Measurements from ENCODE around the gene FOXP3.
A peak's percentile ranks its signal among the peaks of the same experiment; 100 is the strongest.

The FOXP3 gene

GRCh38 chrX:49287665-49288064, 23.2 kb upstream of the FOXP3 start:
- no peaks in the 10 kb centered on the region for H3K4me1 ChIP-seq (ENCODE audit: insufficient read depth, low read length)
- no peaks in the 10 kb centered on the region for H3K9me3 ChIP-seq (ENCODE audit: low read length)

GRCh38 chrX:49286581-49286980, 22.1 kb upstream of the FOXP3 start:
- no peaks in the 10 kb centered on the region for H3K4me1 ChIP-seq (ENCODE audit: insufficient read depth, low read length)
- H3K36me3 ChIP-seq (ENCODE audit: insufficient read depth, low read length) = no peaks in the 10 kb centered on the region
- H2AFZ ChIP-seq (ENCODE audit: low read depth, low read length) = no peak overlapping the region
- no peaks in the 10 kb centered on the region for H3K9me3 ChIP-seq (ENCODE audit: low read length)
- no peak overlapping the region for H3K4me3 ChIP-seq (ENCODE audit: low read length)
- no peaks in the 10 kb centered on the region for H3K27me3 ChIP-seq (ENCODE audit: insufficient read depth, low read length)

More at GRCh38 chrX:49287665-49288064, 23.2 kb upstream of the FOXP3 start:
- Histone ChIP-seq H3K4me3 (ENCODE audit: low read length) (no peak overlapping the region), H3K36me3 (ENCODE audit: insufficient read depth, low read length) (no peaks in the 10 kb centered on the region), H2AFZ (ENCODE audit: low read depth, low read length) (no peak overlapping the region), H3K27me3 (ENCODE audit: insufficient read depth, low read length) (no peaks in the 10 kb centered on the region)

- Histone ChIP-seq H3K27me3 (ENCODE audit: insufficient read depth, low read length) (no peaks in the 10 kb centered on the region), H3K36me3 (ENCODE audit: insufficient read depth, low read length) (no peaks in the 10 kb centered on the region), H3K9me3 (ENCODE audit: low read length) (no peaks in the 10 kb centered on the region), H2AFZ (ENCODE audit: low read depth, low read length) (no peak overlapping the region), H3K4me1 (ENCODE audit: insufficient read depth, low read length) (no peaks in the 10 kb centered on the region), H3K4me3 (ENCODE audit: low read length) (no peak overlapping the region)
Measured at GRCh38 chrX:49286136-49286535, 21.6 kb upstream of the FOXP3 start.

- Histone ChIP-seq H3K27me3 (ENCODE audit: insufficient read depth, low read length) (no peaks in the 10 kb centered on the region), H3K9me3 (ENCODE audit: low read length) (no peaks in the 10 kb centered on the region), H2AFZ (ENCODE audit: low read depth, low read length) (no peak overlapping the region), H3K4me1 (ENCODE audit: insufficient read depth, low read length) (no peaks in the 10 kb centered on the region), H3K36me3 (ENCODE audit: insufficient read depth, low read length) (no peaks in the 10 kb centered on the region), H3K4me3 (ENCODE audit: low read length) (no peak overlapping the region)
Measured at GRCh38 chrX:49284212-49284611, 19.7 kb upstream of the FOXP3 start.

DNA sequence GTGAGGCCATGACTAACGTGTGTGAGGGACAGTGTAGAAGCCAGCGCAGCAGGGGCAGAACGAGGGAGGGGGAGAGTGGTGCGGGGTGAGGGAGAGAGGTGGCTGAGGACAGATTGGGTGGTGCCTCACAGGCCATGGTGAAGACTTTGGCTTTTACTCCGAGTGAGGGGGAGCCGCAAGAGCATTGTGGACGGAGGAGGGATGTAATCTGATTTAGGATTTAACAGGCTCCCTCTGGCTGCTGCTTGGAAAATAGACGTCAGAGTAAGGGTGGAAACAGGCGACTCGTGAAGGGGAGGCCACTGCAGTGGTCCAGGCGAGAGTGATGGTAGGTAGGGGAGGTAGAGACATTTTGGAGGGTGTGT, 18.1 kb upstream of the FOXP3 start:
- no peak overlapping the region for H2AFZ ChIP-seq (ENCODE audit: low read depth, low read length)
- no peaks in the 10 kb centered on the region for H3K36me3 ChIP-seq (ENCODE audit: insufficient read depth, low read length)
- H3K4me3 ChIP-seq (ENCODE audit: low read length) = no peak overlapping the region
- no peaks in the 10 kb centered on the region for H3K9me3 ChIP-seq (ENCODE audit: low read length)
- no peaks in the 10 kb centered on the region for H3K27me3 ChIP-seq (ENCODE audit: insufficient read depth, low read length)
- H3K4me1 ChIP-seq (ENCODE audit: insufficient read depth, low read length) = no peaks in the 10 kb centered on the region

DNA sequence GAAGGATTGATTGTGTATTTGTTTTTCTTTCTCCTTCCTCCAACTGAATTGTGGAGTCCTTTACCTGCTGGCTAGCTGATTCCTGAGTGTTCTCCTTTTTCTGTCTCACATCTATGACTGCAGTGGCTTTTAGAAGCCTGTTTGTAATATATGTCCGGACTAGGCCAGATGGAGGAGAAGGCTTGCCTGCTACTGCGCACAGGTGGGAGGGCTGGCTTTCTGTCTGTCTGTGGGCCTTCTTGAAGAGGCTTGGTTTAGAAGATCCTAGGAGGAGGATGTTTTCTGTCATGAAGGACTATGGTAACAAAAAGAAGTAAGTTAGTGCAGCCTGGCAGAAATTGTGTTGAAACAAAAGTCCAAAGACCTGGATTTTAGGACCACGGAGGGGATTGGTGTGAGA, 13.6 kb upstream of the FOXP3 start:
- no peak overlapping the region for H2AFZ ChIP-seq (ENCODE audit: low read depth, low read length)
- no peaks in the 10 kb centered on the region for H3K9me3 ChIP-seq (ENCODE audit: low read length)
- no peaks in the 10 kb centered on the region for H3K36me3 ChIP-seq (ENCODE audit: insufficient read depth, low read length)
- no peaks in the 10 kb centered on the region for H3K4me1 ChIP-seq (ENCODE audit: insufficient read depth, low read length)
- no peak overlapping the region for H3K4me3 ChIP-seq (ENCODE audit: low read length)
- no peaks in the 10 kb centered on the region for H3K27me3 ChIP-seq (ENCODE audit: insufficient read depth, low read length)

GRCh38 chrX:49277535-49277830, 13.0 kb upstream of the FOXP3 start:
- Histone ChIP-seq H3K4me3 (ENCODE audit: low read length) (no peak overlapping the region), H3K27me3 (ENCODE audit: insufficient read depth, low read length) (no peaks in the 10 kb centered on the region), H2AFZ (ENCODE audit: low read depth, low read length) (no peak overlapping the region), H3K36me3 (ENCODE audit: insufficient read depth, low read length) (no peaks in the 10 kb centered on the region), H3K9me3 (ENCODE audit: low read length) (no peaks in the 10 kb centered on the region), H3K4me1 (ENCODE audit: insufficient read depth, low read length) (no peaks in the 10 kb centered on the region)

DNA sequence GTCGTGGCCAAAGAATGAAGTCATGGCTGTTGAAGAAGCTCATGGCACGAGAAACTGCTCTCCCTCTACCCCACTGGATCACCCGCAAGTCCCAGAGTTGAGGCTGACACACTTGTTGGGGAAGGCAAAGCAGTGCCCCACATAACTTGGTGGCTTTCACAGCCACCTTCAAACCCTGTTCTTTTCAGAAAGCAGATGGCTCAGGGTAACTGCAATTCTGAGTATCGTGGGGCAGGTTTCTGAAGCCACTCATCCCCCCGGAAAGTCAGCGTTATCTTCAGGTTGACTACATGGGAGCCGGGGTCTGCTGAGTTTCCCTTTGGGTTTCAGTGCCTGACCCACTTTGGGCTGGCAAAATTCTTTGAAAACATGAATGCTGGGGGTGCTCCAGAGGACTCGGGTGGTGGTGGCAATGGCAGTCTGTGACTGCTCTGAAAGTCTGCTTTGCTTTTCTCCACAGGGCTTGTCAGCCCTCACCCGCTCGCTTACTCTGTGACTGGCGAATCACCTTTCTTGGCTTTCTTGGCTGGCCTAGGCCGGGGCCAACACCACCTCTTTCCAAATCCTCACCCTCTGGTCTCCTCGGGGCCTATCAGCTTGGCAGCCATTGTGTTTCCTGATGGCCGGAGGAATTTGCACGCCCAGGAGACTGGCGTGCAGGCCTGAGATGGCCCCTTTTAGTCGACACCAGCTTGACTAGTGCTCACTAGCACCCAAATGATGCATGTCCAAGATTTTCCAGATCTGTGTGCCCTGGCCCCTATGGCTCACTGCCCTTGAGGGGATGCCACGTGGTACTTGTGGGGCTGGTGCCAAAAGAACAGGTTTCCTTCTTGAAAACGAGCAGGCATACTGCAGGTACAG, 12.4 kb upstream of the FOXP3 start:
- Histone ChIP-seq H2AFZ (ENCODE audit: low read depth, low read length) (no peak overlapping the region), H3K4me1 (ENCODE audit: insufficient read depth, low read length) (no peaks in the 10 kb centered on the region), H3K4me3 (ENCODE audit: low read length) (no peak overlapping the region), H3K36me3 (ENCODE audit: insufficient read depth, low read length) (no peaks in the 10 kb centered on the region), H3K9me3 (ENCODE audit: low read length) (no peaks in the 10 kb centered on the region), H3K27me3 (ENCODE audit: insufficient read depth, low read length) (no peaks in the 10 kb centered on the region)

GRCh38 chrX:49276207-49276606, 11.7 kb upstream of the FOXP3 start:
- no peaks in the 10 kb centered on the region for H3K27me3 ChIP-seq (ENCODE audit: insufficient read depth, low read length)
- H3K4me3 ChIP-seq (ENCODE audit: low read length) = no peak overlapping the region
- no peak overlapping the region for H2AFZ ChIP-seq (ENCODE audit: low read depth, low read length)
- no peaks in the 10 kb centered on the region for H3K9me3 ChIP-seq (ENCODE audit: low read length)
- H3K36me3 ChIP-seq (ENCODE audit: insufficient read depth, low read length) = no peaks in the 10 kb centered on the region
- peaks cover 3% of the 10 kb centered on the region for H3K4me1 ChIP-seq (ENCODE audit: insufficient read depth, low read length)

DNA sequence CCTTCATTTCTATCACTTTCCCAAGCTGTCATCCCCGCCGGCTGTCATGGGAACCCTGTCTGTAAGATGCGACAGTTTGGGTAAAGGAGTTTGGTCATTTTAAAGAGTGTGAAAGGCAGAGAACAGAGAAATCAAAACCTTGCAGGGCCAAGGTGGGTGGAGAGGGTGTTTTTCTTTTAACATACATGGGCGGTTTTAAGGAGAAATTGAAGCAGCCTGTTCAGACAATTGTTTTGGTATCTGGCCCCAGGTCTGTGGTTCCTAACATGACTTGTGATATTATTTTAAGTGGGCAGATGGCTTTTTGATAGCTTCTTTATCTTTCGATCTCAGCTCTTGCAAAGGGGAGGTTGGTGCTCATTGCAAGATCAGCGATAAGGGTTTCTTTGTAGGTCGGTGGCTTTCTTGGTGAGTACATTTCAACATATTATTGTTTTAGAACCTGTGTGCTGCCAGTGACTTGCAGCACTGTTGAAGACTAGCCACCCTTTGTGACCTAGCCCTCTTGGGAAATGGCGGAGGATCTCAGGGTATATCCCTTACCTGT, 8.7 kb upstream of the FOXP3 start:
- no peaks in the 10 kb centered on the region for H3K27me3 ChIP-seq (ENCODE audit: insufficient read depth, low read length)
- no peaks in the 10 kb centered on the region for H3K9me3 ChIP-seq (ENCODE audit: low read length)
- H3K36me3 ChIP-seq (ENCODE audit: insufficient read depth, low read length) = no peaks in the 10 kb centered on the region
- H3K4me3 ChIP-seq (ENCODE audit: low read length) = no peak overlapping the region
- peaks cover 7% of the 10 kb centered on the region for H3K4me1 ChIP-seq (ENCODE audit: insufficient read depth, low read length)
- no peak overlapping the region for H2AFZ ChIP-seq (ENCODE audit: low read depth, low read length)

DNA sequence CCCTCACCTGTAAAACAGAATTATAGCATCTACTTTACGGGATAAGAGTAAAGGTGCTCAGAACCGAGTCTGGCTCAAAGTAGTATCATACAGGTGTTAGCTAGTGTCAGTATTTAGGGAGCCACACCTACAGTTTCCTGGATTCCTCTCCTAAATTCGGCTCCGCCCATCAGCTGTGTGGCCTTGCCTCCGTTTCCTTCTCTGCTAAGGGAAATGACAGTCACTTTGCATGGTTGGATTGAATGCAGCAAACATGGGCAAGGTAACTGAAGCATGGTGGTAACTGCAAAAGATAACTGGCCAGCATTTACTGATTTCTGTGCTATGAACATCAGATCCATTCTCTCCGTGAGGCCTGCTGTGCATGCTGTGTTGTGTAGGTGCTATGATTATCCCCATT, 7.9 kb upstream of the FOXP3 start:
- H2AFZ ChIP-seq (ENCODE audit: low read depth, low read length) = no peak overlapping the region
- H3K36me3 ChIP-seq (ENCODE audit: insufficient read depth, low read length) = no peaks in the 10 kb centered on the region
- peaks cover 7% of the 10 kb centered on the region for H3K4me1 ChIP-seq (ENCODE audit: insufficient read depth, low read length)
- no peaks in the 10 kb centered on the region for H3K9me3 ChIP-seq (ENCODE audit: low read length)
- H3K27me3 ChIP-seq (ENCODE audit: insufficient read depth, low read length) = no peaks in the 10 kb centered on the region
- H3K4me3 ChIP-seq (ENCODE audit: low read length) = no peak overlapping the region

- Histone ChIP-seq H2AFZ (ENCODE audit: low read depth, low read length) (no peak overlapping the region), H3K36me3 (ENCODE audit: insufficient read depth, low read length) (no peaks in the 10 kb centered on the region), H3K4me1 (ENCODE audit: insufficient read depth, low read length) (peaks cover 7% of the 10 kb centered on the region), H3K9me3 (ENCODE audit: low read length) (no peaks in the 10 kb centered on the region), H3K27me3 (ENCODE audit: insufficient read depth, low read length) (no peaks in the 10 kb centered on the region), H3K4me3 (ENCODE audit: low read length) (no peak overlapping the region)
Measured at GRCh38 chrX:49271341-49271740, 6.8 kb upstream of the FOXP3 start.

- Histone ChIP-seq H3K4me1 (ENCODE audit: insufficient read depth, low read length) (peaks cover 7% of the 10 kb centered on the region), H3K9me3 (ENCODE audit: low read length) (no peaks in the 10 kb centered on the region), H2AFZ (ENCODE audit: low read depth, low read length) (no peak overlapping the region), H3K27me3 (ENCODE audit: insufficient read depth, low read length) (no peaks in the 10 kb centered on the region), H3K4me3 (ENCODE audit: low read length) (peak overlapping the region; percentile 65), H3K36me3 (ENCODE audit: insufficient read depth, low read length) (no peaks in the 10 kb centered on the region)
Measured at GRCh38 chrX:49270249-49270921, 5.9 kb upstream of the FOXP3 start.

Measured in neuron (in vitro differentiated cells).